GM18951 (cell line): Measurements from ENCODE around the gene CX3CR1.
"Not testable (repeated sequence)": the region's sequence is repeated elsewhere in the genome, so short reads cannot be mapped to it uniquely, and the experiment has no call there.

Experiments
- POLR2A ChIP-seq: IDR thresholded peaks from 4 replicates; pipeline ENCODE4 v1.6.1; 2011; ENCODE audit warnings: mild to moderate bottlenecking; ENCODE audit not compliant: insufficient read length, insufficient read depth; ENCODE audit errors: extremely low read depth
- in situ Hi-C: fragments of 300-500 bp; cut with MboI; formaldehyde crosslinking; loops from one replicate; pipeline ENCODE4 v1.12.0; 2022; ENCODE audit warnings: low sequenced_read_pairs, mixed read lengths, inconsistent platforms; ENCODE audit not compliant: unreplicated experiment

Gene CX3CR1

GRCh38 chr3:39279745-39280517, at the start of gene CX3CR1:
TSS of gene CX3CR1 (minus strand) at chr3:39280036. CDS start at chr3:39266509, 13,527 bp downstream.
- in situ Hi-C loops: loop anchor here (5.0 kb wide), 1 partner anchor 93 kb away; no protein-coding TSS in a partner anchor

GRCh38 chr3:39329493-39329892, 49.7 kb upstream of the CX3CR1 start, which contains the start of gene CCR8:
TSS of gene CCR8 (plus strand) at chr3:39329709. CDS start at chr3:39332332, 2,623 bp downstream.
- no peak for TF ChIP-seq POLR2A
- in situ Hi-C loops: no loop called here

More at GRCh38 chr3:39279745-39280517, at the start of gene CX3CR1:
- no peak for TF ChIP-seq POLR2A

GRCh38 chr3:39327746-39328349, 48.0 kb upstream of the CX3CR1 start:
- in situ Hi-C loops: no loop called here
- TF ChIP-seq POLR2A: no peak

GRCh38 chr3:39327053-39327745, 47.4 kb upstream of the CX3CR1 start:
- in situ Hi-C loops: no loop called here
- TF ChIP-seq POLR2A: no peak

DNA sequence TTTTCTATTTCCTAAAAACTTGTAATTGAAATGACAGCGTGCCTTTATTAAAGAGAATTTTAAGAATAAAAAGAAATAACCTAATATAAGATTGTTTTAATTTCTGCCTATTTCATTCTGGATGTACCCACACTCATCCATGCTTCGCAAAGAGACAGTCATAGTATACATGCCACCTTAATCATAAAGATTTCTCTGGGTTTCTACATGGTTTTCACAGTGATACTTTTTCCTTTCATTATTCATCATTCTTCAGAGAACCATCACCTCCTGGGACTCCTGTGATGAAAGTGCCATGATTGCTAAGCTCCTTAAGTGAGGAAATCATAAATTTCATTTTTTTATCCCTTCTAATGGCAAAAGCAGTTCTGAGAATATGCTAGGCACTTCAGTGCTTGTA, 45.4 kb upstream of the CX3CR1 start:
- no peak for TF ChIP-seq POLR2A
- in situ Hi-C loops: no loop called here

GRCh38 chr3:39323494-39323893, 43.7 kb upstream of the CX3CR1 start:
- TF ChIP-seq POLR2A: no peak

GRCh38 chr3:39322936-39323335, 43.1 kb upstream of the CX3CR1 start:
- TF ChIP-seq POLR2A: no peak

More at GRCh38 chr3:39323494-39323893, 43.7 kb upstream of the CX3CR1 start:
- in situ Hi-C loops: no loop called here

GRCh38 chr3:39322209-39322715, 42.4 kb upstream of the CX3CR1 start:
- in situ Hi-C loops: not testable (repeated sequence)

More at GRCh38 chr3:39322936-39323335, 43.1 kb upstream of the CX3CR1 start:
- in situ Hi-C loops: no loop called here

DNA sequence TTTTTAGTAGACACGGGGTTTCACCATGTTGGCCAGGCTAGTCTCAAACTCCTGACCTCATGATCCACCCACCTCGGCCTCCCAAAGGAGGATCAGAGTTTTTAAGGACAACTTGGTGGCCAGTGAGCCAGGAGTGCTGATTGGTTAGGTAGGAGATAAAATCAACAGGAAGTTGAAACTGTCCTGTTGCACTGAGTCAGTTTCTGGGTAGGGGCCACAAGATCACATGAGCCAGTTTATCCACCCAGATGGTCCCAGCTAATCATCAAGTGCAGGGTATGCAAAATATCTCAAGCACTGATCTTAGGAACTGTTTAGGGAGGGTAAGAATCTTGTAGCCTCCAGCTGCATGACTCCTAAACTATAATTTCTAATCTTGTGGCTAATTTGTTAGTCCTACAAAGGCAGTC, 41.7 kb upstream of the CX3CR1 start:
- in situ Hi-C loops: not testable (repeated sequence)

GRCh38 chr3:39319249-39319648, 39.4 kb upstream of the CX3CR1 start:
- TF ChIP-seq POLR2A: no peak
- in situ Hi-C loops: no loop called here

GRCh38 chr3:39318301-39318700, 38.5 kb upstream of the CX3CR1 start:
- TF ChIP-seq POLR2A: no peak
- in situ Hi-C loops: no loop called here

DNA sequence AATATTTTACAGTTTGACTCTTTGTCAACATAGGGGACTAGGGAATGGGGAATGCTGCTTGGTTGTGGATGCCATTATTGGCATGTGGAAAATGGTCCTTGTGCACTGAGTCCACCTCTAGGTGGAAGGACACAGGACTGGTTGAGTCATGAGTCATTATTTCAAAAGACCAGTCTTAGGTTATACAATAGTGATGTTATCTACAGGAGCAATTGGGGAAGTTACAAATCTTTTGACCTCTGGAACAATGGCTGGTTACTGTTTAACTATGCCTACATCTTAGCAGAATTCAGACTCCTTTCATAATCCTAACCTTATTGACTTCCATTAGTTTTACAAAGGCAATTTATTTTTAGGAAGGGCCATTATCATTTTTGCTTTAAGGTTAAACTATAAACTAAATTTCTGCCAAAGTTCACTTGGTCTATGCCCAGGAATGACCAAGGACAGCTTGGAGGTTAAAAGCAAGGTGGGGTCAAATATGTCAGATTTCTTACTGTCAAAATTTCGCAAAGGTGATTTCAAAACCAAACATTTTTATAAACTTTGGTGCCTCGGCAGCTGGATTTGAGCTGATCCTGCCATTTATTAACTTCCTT, 37.8 kb upstream of the CX3CR1 start:
- TF ChIP-seq POLR2A: no peak
- in situ Hi-C loops: no loop called here

GRCh38 chr3:39315420-39315819, 35.6 kb upstream of the CX3CR1 start:
- in situ Hi-C loops: no loop called here
- TF ChIP-seq POLR2A: no peak

- TF ChIP-seq POLR2A: no peak
- in situ Hi-C loops: no loop called here
Observed at GRCh38 chr3:39313289-39313688, 33.5 kb upstream of the CX3CR1 start.
